ENCODE data around the gene ABCC11.

The ABCC11 gene

GRCh38 chr16:48197294-48197693 is 50.0 kb downstream of the ABCC11 start:
- no peaks in the 10 kb centered on the region for H3K79me1 ChIP-seq (ENCODE audit: low read depth, low read length)

DNA sequence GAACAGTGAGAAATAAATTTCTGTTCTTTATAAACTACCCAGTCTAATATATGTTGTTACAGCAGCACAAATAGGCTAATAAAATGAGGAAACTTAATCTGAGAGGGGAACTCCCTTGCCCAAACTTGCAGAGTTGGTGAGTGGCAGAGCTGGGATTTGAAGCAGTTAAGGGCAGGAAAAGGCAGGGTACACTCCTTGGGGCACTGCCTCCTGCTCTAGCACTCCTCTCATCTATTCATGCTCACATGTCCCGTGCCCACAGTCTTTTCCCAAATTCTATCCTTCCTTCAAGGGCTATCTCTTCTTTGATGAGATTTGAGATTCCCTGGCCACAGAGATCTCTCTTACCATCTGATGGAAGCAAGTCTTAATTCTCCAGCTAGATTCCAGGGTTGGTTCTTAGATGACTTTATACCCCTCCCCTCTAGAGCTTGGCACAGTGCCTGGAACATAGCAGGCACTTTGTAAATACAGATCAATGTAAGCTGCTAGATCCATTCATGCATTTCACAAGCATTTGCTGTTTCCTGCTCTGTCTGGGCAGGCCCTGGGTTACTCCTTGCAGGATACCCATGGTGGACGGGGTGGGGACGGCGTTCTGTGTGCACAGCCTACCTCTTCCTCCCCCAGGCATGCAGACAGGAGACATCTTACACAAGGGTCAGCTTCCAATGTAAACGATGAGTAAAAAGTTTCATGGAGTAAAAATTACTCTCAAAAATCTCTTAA is 52.3 kb downstream of the ABCC11 start:
- no peak overlapping the region for H2AFZ ChIP-seq (ENCODE audit: low read length)
- H2AK5ac ChIP-seq (ENCODE audit: low read depth, low read length), result no peak overlapping the region
- H2BK12ac ChIP-seq (ENCODE audit: low read length), result no peak overlapping the region
- H4K8ac ChIP-seq (ENCODE audit: low read depth, low read length), result no peak overlapping the region
- peaks cover 0 to under 1% (median 0%) of the 10 kb centered on the region in 3 experiments for H3K27me3 ChIP-seq (ENCODE audit: control insufficient read depth in 3 of 3, insufficient read depth in 3 of 3, low read depth in 1 of 3, low read length in 3 of 3)
- H3K4ac ChIP-seq (ENCODE audit: low read length), result no peak overlapping the region
- no peak overlapping the region for H3K9ac ChIP-seq (ENCODE audit: low read depth, low read length, poor library complexity)
- H3K36me3 ChIP-seq (replicated peaks in 1 of 2; ENCODE audit: control insufficient read depth in 2 of 2, insufficient read depth in 2 of 2, low read length in 2 of 2), result no peaks in the 10 kb centered on the region
- no peaks in the 10 kb centered on the region for H3K4me1 ChIP-seq (ENCODE audit: control insufficient read depth in 2 of 2, insufficient read depth in 1 of 2, low read depth in 1 of 2, low read length in 2 of 2)
- H3K27ac ChIP-seq (replicated peaks; ENCODE audit: low read length), result no peak overlapping the region
- H4K91ac ChIP-seq (ENCODE audit: low read depth, low read length, poor library complexity), result no peak overlapping the region
- no peak overlapping the region for H3K18ac ChIP-seq (ENCODE audit: low read length)
- no peaks in the 10 kb centered on the region for H3K9me3 ChIP-seq (replicated peaks in 1 of 2; ENCODE audit: control insufficient read depth in 2 of 2, insufficient read depth in 1 of 2, low read depth in 1 of 2, low read length in 2 of 2)
- no peak overlapping the region for H2BK120ac ChIP-seq (ENCODE audit: low read depth, low read length)
- no peaks in the 10 kb centered on the region for H3K79me1 ChIP-seq (ENCODE audit: low read depth, low read length)
- no CpG with 5 or more reads among the region's 5 CpGs for WGBS, 2 donors (ENCODE audit: extremely low coverage in 2 of 2, insufficient read length in 2 of 2, insufficient replicate concordance in 1 of 2)
- H3K23ac ChIP-seq (ENCODE audit: low read depth, low read length, poor library complexity), result no peak overlapping the region
- H2BK15ac ChIP-seq (ENCODE audit: low read length), result no peak overlapping the region
- no peak overlapping the region for H3K14ac ChIP-seq (ENCODE audit: low read length)
- H3K4me3 ChIP-seq (ENCODE audit: low read length in 2 of 2), result no peak overlapping the region
- no peak for DNase-seq (ENCODE audit: low spot score)
- H2BK5ac ChIP-seq (ENCODE audit: low read length), result no peak overlapping the region
- H3K4me2 ChIP-seq (ENCODE audit: insufficient read depth, low read length, poor library complexity, severe bottlenecking), result no peak overlapping the region

More at GRCh38 chr16:48197294-48197693, 50.0 kb downstream of the ABCC11 start:
- H4K8ac ChIP-seq (ENCODE audit: low read depth, low read length), result no peak overlapping the region
- no CpG with 5 or more reads among the region's 3 CpGs for WGBS, 2 donors (ENCODE audit: extremely low coverage in 2 of 2, insufficient read length in 2 of 2, insufficient replicate concordance in 1 of 2)
- H3K14ac ChIP-seq (ENCODE audit: low read length), result no peak overlapping the region
- no peak overlapping the region for H3K4ac ChIP-seq (ENCODE audit: low read length)
- H3K4me1 ChIP-seq (ENCODE audit: control insufficient read depth in 2 of 2, insufficient read depth in 1 of 2, low read depth in 1 of 2, low read length in 2 of 2), result no peaks in the 10 kb centered on the region
- H3K27me3 ChIP-seq (ENCODE audit: control insufficient read depth in 3 of 3, insufficient read depth in 3 of 3, low read depth in 1 of 3, low read length in 3 of 3), result no peaks in the 10 kb centered on the region
- H3K23ac ChIP-seq (ENCODE audit: low read depth, low read length, poor library complexity), result no peak overlapping the region
- DNase-seq (ENCODE audit: low spot score), result no peak
- no peak overlapping the region for H2BK5ac ChIP-seq (ENCODE audit: low read length)
- no peak overlapping the region for H2AFZ ChIP-seq (ENCODE audit: low read length)
- no peak overlapping the region for H2AK5ac ChIP-seq (ENCODE audit: low read depth, low read length)
- no peak overlapping the region for H2BK15ac ChIP-seq (ENCODE audit: low read length)
- no peaks in the 10 kb centered on the region for H3K9me3 ChIP-seq (replicated peaks in 1 of 2; ENCODE audit: control insufficient read depth in 2 of 2, insufficient read depth in 1 of 2, low read depth in 1 of 2, low read length in 2 of 2)
- H3K9ac ChIP-seq (ENCODE audit: low read depth, low read length, poor library complexity), result no peak overlapping the region
- no peak overlapping the region for H3K4me3 ChIP-seq (ENCODE audit: low read length in 2 of 2)
- no peak overlapping the region for H4K91ac ChIP-seq (ENCODE audit: low read depth, low read length, poor library complexity)
- H2BK12ac ChIP-seq (ENCODE audit: low read length), result no peak overlapping the region
- no peak overlapping the region for H3K4me2 ChIP-seq (ENCODE audit: insufficient read depth, low read length, poor library complexity, severe bottlenecking)
- no peaks in the 10 kb centered on the region for H3K36me3 ChIP-seq (replicated peaks in 1 of 2; ENCODE audit: control insufficient read depth in 2 of 2, insufficient read depth in 2 of 2, low read length in 2 of 2)
- no peak overlapping the region for H3K27ac ChIP-seq (replicated peaks; ENCODE audit: low read length)
- H2BK120ac ChIP-seq (ENCODE audit: low read depth, low read length), result no peak overlapping the region
- H3K18ac ChIP-seq (ENCODE audit: low read length), result no peak overlapping the region

GRCh38 chr16:48193846-48194245 is 53.5 kb downstream of the ABCC11 start:
- H3K4me3 ChIP-seq (ENCODE audit: low read length in 2 of 2), result peak overlapping the region in 1 of 2 donors; percentile 7
- no peaks in the 10 kb centered on the region for H3K9me3 ChIP-seq (replicated peaks in 1 of 2; ENCODE audit: control insufficient read depth in 2 of 2, insufficient read depth in 1 of 2, low read depth in 1 of 2, low read length in 2 of 2)
- no peak overlapping the region for H3K23ac ChIP-seq (ENCODE audit: low read depth, low read length, poor library complexity)
- no peaks in the 10 kb centered on the region for H3K36me3 ChIP-seq (replicated peaks in 1 of 2; ENCODE audit: control insufficient read depth in 2 of 2, insufficient read depth in 2 of 2, low read length in 2 of 2)
- no peak overlapping the region for H2BK12ac ChIP-seq (ENCODE audit: low read length)
- WGBS, 2 donors (ENCODE audit: extremely low coverage in 2 of 2, insufficient read length in 2 of 2, insufficient replicate concordance in 1 of 2), result no CpG with 5 or more reads among the region's 7 CpGs
- H3K79me1 ChIP-seq (ENCODE audit: low read depth, low read length), result no peaks in the 10 kb centered on the region
- H3K27ac ChIP-seq (replicated peaks; ENCODE audit: low read length), result no peak overlapping the region
- H2AFZ ChIP-seq (ENCODE audit: low read length), result no peak overlapping the region
- H4K91ac ChIP-seq (ENCODE audit: low read depth, low read length, poor library complexity), result no peak overlapping the region
- peak overlapping the region; percentile 26 for H4K8ac ChIP-seq (ENCODE audit: low read depth, low read length)
- no peak overlapping the region for H2BK5ac ChIP-seq (ENCODE audit: low read length)
- H2BK15ac ChIP-seq (ENCODE audit: low read length), result peak overlapping the region; percentile 14
- DNase-seq (ENCODE audit: low spot score), result no peak
- H3K14ac ChIP-seq (ENCODE audit: low read length), result no peak overlapping the region
- H2BK120ac ChIP-seq (ENCODE audit: low read depth, low read length), result no peak overlapping the region
- no peaks in the 10 kb centered on the region for H3K4me1 ChIP-seq (ENCODE audit: control insufficient read depth in 2 of 2, insufficient read depth in 1 of 2, low read depth in 1 of 2, low read length in 2 of 2)
- H3K18ac ChIP-seq (ENCODE audit: low read length), result no peak overlapping the region
- H3K4ac ChIP-seq (ENCODE audit: low read length), result no peak overlapping the region
- no peak overlapping the region for H2AK5ac ChIP-seq (ENCODE audit: low read depth, low read length)
- H3K27me3 ChIP-seq (ENCODE audit: control insufficient read depth in 3 of 3, insufficient read depth in 3 of 3, low read depth in 1 of 3, low read length in 3 of 3), result peaks cover 0 to 3% (median 0%) of the 10 kb centered on the region in 3 experiments
- H3K9ac ChIP-seq (ENCODE audit: low read depth, low read length, poor library complexity), result no peak overlapping the region
- no peak overlapping the region for H3K4me2 ChIP-seq (ENCODE audit: insufficient read depth, low read length, poor library complexity, severe bottlenecking)

- Histone ChIP-seq H3K9ac (ENCODE audit: low read depth, low read length, poor library complexity) (no peak overlapping the region), H4K8ac (ENCODE audit: low read depth, low read length) (no peak overlapping the region), H3K79me1 (ENCODE audit: low read depth, low read length) (no peaks in the 10 kb centered on the region), H3K4me2 (ENCODE audit: insufficient read depth, low read length, poor library complexity, severe bottlenecking) (no peak overlapping the region), H2BK120ac (ENCODE audit: low read depth, low read length) (no peak overlapping the region), H2BK12ac (ENCODE audit: low read length) (no peak overlapping the region), H3K27ac (replicated peaks; ENCODE audit: low read length) (no peak overlapping the region), H3K9me3 (replicated peaks in 1 of 2; ENCODE audit: control insufficient read depth in 2 of 2, insufficient read depth in 1 of 2, low read depth in 1 of 2, low read length in 2 of 2) (no peaks in the 10 kb centered on the region), H2AFZ (ENCODE audit: low read length) (no peak overlapping the region), H3K27me3 (ENCODE audit: control insufficient read depth in 3 of 3, insufficient read depth in 3 of 3, low read depth in 1 of 3, low read length in 3 of 3) (peaks cover 0 to 3% (median 0%) of the 10 kb centered on the region in 3 experiments), H2BK15ac (ENCODE audit: low read length) (no peak overlapping the region), H2AK5ac (ENCODE audit: low read depth, low read length) (no peak overlapping the region), H3K4me3 (ENCODE audit: low read length in 2 of 2) (no peak overlapping the region), H3K18ac (ENCODE audit: low read length) (no peak overlapping the region), H4K91ac (ENCODE audit: low read depth, low read length, poor library complexity) (no peak overlapping the region), H3K36me3 (replicated peaks in 1 of 2; ENCODE audit: control insufficient read depth in 2 of 2, insufficient read depth in 2 of 2, low read length in 2 of 2) (no peaks in the 10 kb centered on the region), H3K23ac (ENCODE audit: low read depth, low read length, poor library complexity) (no peak overlapping the region), H3K4ac (ENCODE audit: low read length) (no peak overlapping the region), H3K4me1 (ENCODE audit: control insufficient read depth in 2 of 2, insufficient read depth in 1 of 2, low read depth in 1 of 2, low read length in 2 of 2) (no peaks in the 10 kb centered on the region), H3K14ac (ENCODE audit: low read length) (no peak overlapping the region), H2BK5ac (ENCODE audit: low read length) (no peak overlapping the region)
- no CpG with 5 or more reads among the region's 6 CpGs for WGBS, 2 donors (ENCODE audit: extremely low coverage in 2 of 2, insufficient read length in 2 of 2, insufficient replicate concordance in 1 of 2)
- DNase-seq (ENCODE audit: low spot score), result no peak
Observed at GRCh38 chr16:48188449-48189102, 58.8 kb downstream of the ABCC11 start.
